Measurements from ENCODE around the gene ELF2.
"Not testable (repeated sequence)": the region's sequence is repeated elsewhere in the genome, so short reads cannot be mapped to it uniquely, and the experiment has no call there.

ELF2 gene

GRCh38 chr4:139142980-139143379 is 34.0 kb downstream of the ELF2 start:
- DNase-seq (ENCODE audit: low spot score) = no peak

- DNase-seq (ENCODE audit: low spot score) = no peak
Measured at GRCh38 chr4:139142087-139142486, 34.9 kb downstream of the ELF2 start.

- no peak for DNase-seq (ENCODE audit: low spot score)
Measured at GRCh38 chr4:139137763-139138162, 39.3 kb downstream of the ELF2 start.

- DNase-seq (ENCODE audit: low spot score) = no peak
Measured at GRCh38 chr4:139134403-139134802, 42.6 kb downstream of the ELF2 start.

- DNase-seq (ENCODE audit: low spot score) = no peak
Measured at GRCh38 chr4:139131209-139131870, 45.7 kb downstream of the ELF2 start.

- DNase-seq (ENCODE audit: low spot score) = no peak
Measured at GRCh38 chr4:139129206-139129605, 47.8 kb downstream of the ELF2 start.

GRCh38 chr4:139126898-139127297 is 50.1 kb downstream of the ELF2 start:
- no peak for DNase-seq (ENCODE audit: low spot score)

GRCh38 chr4:139123910-139124309 is 53.1 kb downstream of the ELF2 start:
- no peak for DNase-seq (ENCODE audit: low spot score)

GRCh38 chr4:139118365-139118764 is 58.7 kb downstream of the ELF2 start:
- no peak for DNase-seq (ENCODE audit: low spot score)

- no peak for DNase-seq (ENCODE audit: low spot score)
Measured at GRCh38 chr4:139115226-139115625, 61.8 kb downstream of the ELF2 start.

- DNase-seq (ENCODE audit: low spot score) = not testable (repeated sequence)
Measured at GRCh38 chr4:139114795-139115194, 62.2 kb downstream of the ELF2 start.

- DNase-seq (ENCODE audit: low spot score) = no peak
Measured at GRCh38 chr4:139112650-139113049, 64.4 kb downstream of the ELF2 start.

- DNase-seq (ENCODE audit: low spot score) = no peak
Measured at GRCh38 chr4:139108567-139109128, 68.4 kb downstream of the ELF2 start.

- DNase-seq (ENCODE audit: low spot score) = peak; percentile 73
Measured at GRCh38 chr4:139099366-139099982, 77.5 kb downstream of the ELF2 start.

- no peak for DNase-seq (ENCODE audit: low spot score)
Measured at GRCh38 chr4:139092271-139092670, 84.7 kb downstream of the ELF2 start.

- DNase-seq (ENCODE audit: low spot score) = no peak
Measured at GRCh38 chr4:139085141-139085540, 91.9 kb downstream of the ELF2 start.

GRCh38 chr4:139084804-139085093 is 92.3 kb downstream of the ELF2 start:
- DNase-seq (ENCODE audit: low spot score) = no peak

- DNase-seq (ENCODE audit: low spot score) = peak; percentile 90
Measured at GRCh38 chr4:139083956-139084803, 92.8 kb downstream of the ELF2 start.

- DNase-seq (ENCODE audit: low spot score) = peak; percentile 70
Measured at GRCh38 chr4:139083607-139083955, 93.4 kb downstream of the ELF2 start.

- DNase-seq (ENCODE audit: low spot score) = peak; percentile 91
Measured at GRCh38 chr4:139082750-139083606, 94.0 kb downstream of the ELF2 start.

GRCh38 chr4:139078926-139079325 is 98.1 kb downstream of the ELF2 start:
- DNase-seq (ENCODE audit: low spot score) = no peak

Measured in D341Med (cell line).